ENCODE results near the gene ZNF785. TPM values are rescaled to one million over a fixed set of nuclear protein-coding genes. Genes with fewer than 3 reads are reported as not detected.

Gene ZNF785
- total and polyA plus RNA-seq, 2 donors (not counting 1 experiment from before 2014, with no cell fraction given), result 12.2 to 39.7 TPM

GRCh38 chr16:30555315-30556124 lies 30.0 kb downstream of the ZNF785 start:
- WGBS (ENCODE audit: insufficient coverage), result 98% methylated on average over 69 of the region's 69 CpGs
- Mint-ChIP-seq H3K4me3 (peak overlapping the region; percentile 67), H3K27me3 (no peaks in the 10 kb centered on the region), H3K9me3 (ENCODE audit: insufficient read depth) (no peaks in the 10 kb centered on the region), H3K27ac (no peak overlapping the region), H3K4me1 (peaks cover 38% of the 10 kb centered on the region)
- Histone ChIP-seq H3K4me1 (ENCODE audit: control insufficient read depth in 2 of 2, insufficient read depth in 2 of 2, low read length in 2 of 2) (peaks cover 10 to 24% of the 10 kb centered on the region in 2 donors), H3K79me2 (ENCODE audit: control insufficient read depth, insufficient read depth, low read length) (peaks cover 55% of the 10 kb centered on the region), H3K36me3 (replicated peaks in 1 of 2; ENCODE audit: control extremely low read depth in 1 of 2, control insufficient read depth in 1 of 2, extremely low read depth in 1 of 2, insufficient read depth in 2 of 2, low read length in 1 of 2) (peaks cover 0 to 17% of the 10 kb centered on the region in 2 experiments), H2AFZ (ENCODE audit: insufficient read depth, low read depth, low read length, poor library complexity, severe bottlenecking) (no peak overlapping the region), H3K9ac (ENCODE audit: low read length) (no peak overlapping the region), H3K27ac (ENCODE audit: low read length in 2 of 2) (no peak overlapping the region), H3K9me3 (ENCODE audit: control extremely low read depth in 1 of 3, control insufficient read depth in 2 of 3, insufficient read depth in 1 of 3, low read length in 2 of 3) (peaks cover 0 to 6% (median 0%) of the 10 kb centered on the region in 3 donors), H3K27me3 (replicated peaks in 1 of 4; ENCODE audit: control extremely low read depth in 1 of 4, control insufficient read depth in 3 of 4, insufficient read depth in 4 of 4, low read length in 3 of 4) (no peaks in the 10 kb centered on the region), H3K4me3 (ENCODE audit: control extremely low read depth in 1 of 5, extremely low read depth in 1 of 5, insufficient read depth in 1 of 5, low read depth in 2 of 5, low read length in 4 of 5) (no peak overlapping the region), H4K20me1 (ENCODE audit: control insufficient read depth, insufficient read depth, low read length, poor library complexity, severe bottlenecking) (no peaks in the 10 kb centered on the region), H3K4me2 (replicated peaks; ENCODE audit: low read depth, low read length, poor library complexity, severe bottlenecking) (no peak overlapping the region)
- POLR2A ChIA-PET, result interaction anchor here (1.0 kb wide), 1 partner anchor 21 kb away, joined by 3 read pairs; the partner anchor contains the start of gene ZNF747
- intact Hi-C loops (cut with micrococcal nuclease), result loop anchor here (5.0 kb wide), 1 partner anchor 902 kb away; the partner anchor contains the start of gene ARMC5
- CTCF ChIA-PET, result interaction anchor here (1.0 to 1.1 kb wide), 2 partner anchors 19 to 43 kb away, joined by 3 read pairs; no protein-coding TSS in a partner anchor
- TF ChIP-seq CTCF (IDR thresholded peaks at IDR 0.05) (no peak), EZH2 (IDR thresholded peaks at IDR 0.05; ENCODE audit: borderline replicate concordance, insufficient read depth, low read depth, low read length, poor library complexity, severe bottlenecking) (no peak)
- ATAC-seq (ENCODE audit: low read depth), result no peak
- no peak for DNase-seq

Data from B cell (primary cell).